HL-60 (cell line): ENCODE measurements around the gene SLC17A4.

Experiments used
- DNase-seq, 2 experiments: peaks; one replicate each; pipeline ENCODE4 v3.0.0-alpha.2; 2010 to 2020; ENCODE audit warnings: low read depth in 1 of 2, low spot score in 1 of 2
- H3K27ac ChIP-seq: fragments of 250-450 bp; sonication (Bioruptor Pico); replicated peaks from 2 replicates; pipeline ENCODE4 v1.5.1; 2020; ENCODE audit warnings: mild to moderate bottlenecking, moderate library complexity
- H3K27me3 ChIP-seq: fragments of 250-450 bp; sonication (Bioruptor Pico); 2 replicates; pipeline ENCODE4 v1.5.1; 2021; ENCODE audit warnings: mild to moderate bottlenecking, moderate library complexity; ENCODE audit not compliant: insufficient read depth, poor library complexity, severe bottlenecking
- H3K4me3 ChIP-seq: replicated peaks from 2 replicates; pipeline ENCODE4 v1.5.1; 2011; ENCODE audit warnings: mild to moderate bottlenecking, control low read depth, low read length; ENCODE audit not compliant: insufficient read depth
- CTCF ChIP-seq: IDR thresholded peaks from one replicate; pipeline ENCODE4 v1.5.1; 2011; ENCODE audit warnings: low read length, control low read depth, inconsistent platforms; ENCODE audit not compliant: insufficient read depth
- GABPA ChIP-seq: IDR thresholded peaks from 2 replicates; pipeline ENCODE4 v1.6.1; 2012; ENCODE audit warnings: low read depth
- POLR2AphosphoS5 ChIP-seq: IDR thresholded peaks from 2 replicates; pipeline ENCODE4 v1.6.1; 2012; ENCODE audit warnings: low read depth
- SPI1 ChIP-seq: IDR thresholded peaks from 2 replicates; pipeline ENCODE4 v1.6.1; 2012; ENCODE audit warnings: low read depth, mild to moderate bottlenecking, borderline replicate concordance
- TF ChIP-seq, protein P1 (sequence below): IDR thresholded peaks from 2 replicates; pipeline ENCODE4 v1.6.1; 2012; ENCODE audit warnings: low read depth; ENCODE audit not compliant: insufficient replicate concordance

The SLC17A4 gene

DNA sequence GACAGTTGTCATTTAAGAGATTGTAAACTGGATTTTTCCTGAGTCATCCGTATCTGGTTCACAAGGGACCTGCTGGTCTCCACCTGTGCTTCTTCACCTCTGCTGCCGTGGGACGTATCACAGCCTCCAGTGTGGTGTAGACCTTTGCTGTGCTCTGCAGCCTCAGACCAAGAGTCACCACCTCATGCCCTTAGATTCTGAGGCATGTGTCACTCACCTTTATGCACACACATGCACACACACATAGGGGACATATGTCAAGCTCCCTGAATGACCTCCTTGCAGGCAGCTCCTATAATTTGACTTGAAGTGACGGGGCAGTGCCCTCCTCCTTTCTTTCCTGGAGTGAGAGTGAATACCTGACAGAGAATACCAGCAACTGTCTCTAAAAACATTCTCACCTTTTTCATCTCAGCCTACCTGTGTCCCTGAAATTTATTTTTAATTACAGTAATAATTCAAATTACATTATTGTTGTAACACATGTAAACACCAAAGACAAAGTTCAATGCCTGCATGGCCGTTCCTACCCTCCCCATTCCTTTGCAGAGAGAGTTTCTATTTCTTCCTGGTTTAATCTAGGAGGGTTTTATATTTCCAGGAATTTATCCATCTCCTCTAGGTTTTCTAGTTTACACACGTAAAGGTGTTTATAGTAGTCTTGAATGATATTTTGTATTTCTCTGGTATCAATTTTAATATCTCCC is 3.5 kb downstream of the SLC17A4 start:
- no peak for DNase-seq
- TF ChIP-seq CTCF (no peak), POLR2AphosphoS5 (no peak), GABPA (no peak), SPI1 (no peak)
- TF ChIP-seq, protein P1, sequence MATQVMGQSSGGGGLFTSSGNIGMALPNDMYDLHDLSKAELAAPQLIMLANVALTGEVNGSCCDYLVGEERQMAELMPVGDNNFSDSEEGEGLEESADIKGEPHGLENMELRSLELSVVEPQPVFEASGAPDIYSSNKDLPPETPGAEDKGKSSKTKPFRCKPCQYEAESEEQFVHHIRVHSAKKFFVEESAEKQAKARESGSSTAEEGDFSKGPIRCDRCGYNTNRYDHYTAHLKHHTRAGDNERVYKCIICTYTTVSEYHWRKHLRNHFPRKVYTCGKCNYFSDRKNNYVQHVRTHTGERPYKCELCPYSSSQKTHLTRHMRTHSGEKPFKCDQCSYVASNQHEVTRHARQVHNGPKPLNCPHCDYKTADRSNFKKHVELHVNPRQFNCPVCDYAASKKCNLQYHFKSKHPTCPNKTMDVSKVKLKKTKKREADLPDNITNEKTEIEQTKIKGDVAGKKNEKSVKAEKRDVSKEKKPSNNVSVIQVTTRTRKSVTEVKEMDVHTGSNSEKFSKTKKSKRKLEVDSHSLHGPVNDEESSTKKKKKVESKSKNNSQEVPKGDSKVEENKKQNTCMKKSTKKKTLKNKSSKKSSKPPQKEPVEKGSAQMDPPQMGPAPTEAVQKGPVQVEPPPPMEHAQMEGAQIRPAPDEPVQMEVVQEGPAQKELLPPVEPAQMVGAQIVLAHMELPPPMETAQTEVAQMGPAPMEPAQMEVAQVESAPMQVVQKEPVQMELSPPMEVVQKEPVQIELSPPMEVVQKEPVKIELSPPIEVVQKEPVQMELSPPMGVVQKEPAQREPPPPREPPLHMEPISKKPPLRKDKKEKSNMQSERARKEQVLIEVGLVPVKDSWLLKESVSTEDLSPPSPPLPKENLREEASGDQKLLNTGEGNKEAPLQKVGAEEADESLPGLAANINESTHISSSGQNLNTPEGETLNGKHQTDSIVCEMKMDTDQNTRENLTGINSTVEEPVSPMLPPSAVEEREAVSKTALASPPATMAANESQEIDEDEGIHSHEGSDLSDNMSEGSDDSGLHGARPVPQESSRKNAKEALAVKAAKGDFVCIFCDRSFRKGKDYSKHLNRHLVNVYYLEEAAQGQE: no peak
- no peak overlapping the region; the same call in 1 of the 2 replicates for H3K27ac ChIP-seq
- H3K27me3 ChIP-seq: no peaks in the 10 kb centered on the region
- no peak overlapping the region for H3K4me3 ChIP-seq

DNA sequence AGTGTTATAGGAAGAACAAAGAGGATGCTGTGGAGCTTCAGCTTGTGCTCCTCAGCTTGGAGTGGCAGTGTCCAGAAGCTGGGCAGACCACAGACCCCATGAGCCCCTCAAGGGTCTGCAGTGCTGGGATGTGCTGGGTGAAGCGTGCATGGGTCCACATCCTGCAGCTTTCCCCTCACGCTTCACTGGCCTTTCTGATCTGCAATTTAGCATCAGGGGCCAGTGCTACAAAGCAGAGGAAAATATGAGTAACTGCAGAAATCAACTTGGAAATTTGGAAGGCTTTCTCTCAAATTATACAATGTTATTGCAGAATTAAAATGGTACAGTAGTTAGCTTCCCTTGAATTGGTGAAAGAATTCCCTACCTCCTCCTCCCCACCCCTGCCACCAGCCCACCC is 10.1 kb downstream of the SLC17A4 start:
- Histone ChIP-seq H3K4me3 (no peak overlapping the region), H3K27me3 (no peaks in the 10 kb centered on the region)
- no peak for TF ChIP-seq GABPA
- no peak for TF ChIP-seq SPI1

DNA sequence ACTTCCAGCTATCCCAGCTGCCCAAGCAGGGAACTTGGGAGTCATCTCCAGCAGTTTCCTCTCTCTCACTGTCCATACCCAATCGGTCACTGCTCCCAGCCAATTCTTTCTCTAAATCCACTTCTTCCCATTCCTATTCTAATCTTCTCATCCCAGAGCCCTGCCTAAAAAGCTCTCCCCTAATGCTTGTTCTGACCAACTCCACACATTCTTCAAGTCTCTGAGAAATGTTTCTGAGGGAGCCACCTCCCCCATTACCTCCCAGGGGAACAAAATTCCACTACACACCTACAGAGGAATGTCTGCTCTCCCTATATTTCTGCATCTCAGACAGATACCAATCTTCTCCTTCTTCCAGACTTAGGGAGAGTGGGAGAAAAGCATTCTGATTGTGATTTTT is 14.0 kb downstream of the SLC17A4 start:
- H3K27ac ChIP-seq: no peak overlapping the region
- H3K27me3 ChIP-seq: no peaks in the 10 kb centered on the region
- DNase-seq: no peak
- no peak overlapping the region for H3K4me3 ChIP-seq
- TF ChIP-seq GABPA (no peak), SPI1 (no peak), CTCF (no peak)

More for the DNA sequence above, 10.1 kb downstream of the SLC17A4 start:
- no peak for DNase-seq
- no peak overlapping the region for H3K27ac ChIP-seq

- H3K27ac ChIP-seq: no peak overlapping the region
- TF ChIP-seq CTCF (no peak), SPI1 (no peak), POLR2AphosphoS5 (no peak), GABPA (no peak)
- TF ChIP-seq, protein P1: no peak
- DNase-seq: no peak
Observed at GRCh38 chr6:25769983-25770382, 15.4 kb downstream of the SLC17A4 start.

More at GRCh38 chr6:25769983-25770382, 15.4 kb downstream of the SLC17A4 start:
- Histone ChIP-seq H3K27me3 (no peaks in the 10 kb centered on the region), H3K4me3 (no peak overlapping the region)
